A549 treated with dexamethasone at 1 μM for 4 hours (cell line): ENCODE results near the gene LRP3. TPM values are rescaled to one million over a fixed set of nuclear protein-coding genes. Genes with fewer than 3 reads are reported as not detected.

Experiments
- total RNA-seq: library from RNA; stranded (reverse); fragments of 200-300 nt; extraction: Qiagen RNA extraction; gene quantifications from 5 replicates; pipeline ENCODE4 v1.2.3, GENCODE V29; 2022

The LRP3 gene
- total RNA-seq = 27.3 to 56.1 TPM (median 54.8 TPM) in 5 replicates

GRCh38 chr19:33193865-33194362, at the start of gene LRP3:
Gene LRP3, plus strand, starts transcription at chr19:33194330. Its CDS starts 456 bp downstream, at chr19:33194786.

GRCh38 chr19:33225458-33225926, 31.4 kb downstream of the LRP3 start, which contains the start of gene SLC7A10:
Gene SLC7A10, minus strand, starts transcription at chr19:33225850. Its CDS starts 147 bp downstream, at chr19:33225703.

Other genes starting within 250 kb of the LRP3 start
- 42.4 to 51.9 TPM (median 48.6 TPM) in 5 replicates for gene CEP89, start 222.4 kb upstream of the LRP3 start, total RNA-seq
- 12.6 to 15.2 TPM (median 14.6 TPM) in 5 replicates for gene FAAP24, start 222.1 kb upstream of the LRP3 start, total RNA-seq
- 39.3 to 49.0 TPM (median 46.9 TPM) in 5 replicates for gene RHPN2, start 129.4 kb upstream of the LRP3 start, total RNA-seq
- 11.0 to 14.7 TPM (median 12.9 TPM) in 5 replicates for gene GPATCH1, start 113.1 kb upstream of the LRP3 start, total RNA-seq
- gene WDR88, start 62.2 kb upstream of the LRP3 start, total RNA-seq = 0.07 to 0.19 TPM (median 0.15 TPM) in 4 of 5 replicates, not detected in the other
- gene SLC7A10, start 31.5 kb downstream of the LRP3 start, total RNA-seq = 0.05 to 0.06 TPM (median 0.05 TPM) in 3 of 5 replicates, not detected in the others
- 5.1 to 8.6 TPM (median 7.1 TPM) in 5 replicates for gene CEBPA, start 108.2 kb downstream of the LRP3 start, total RNA-seq
- gene CEBPG, start 179.4 kb downstream of the LRP3 start, total RNA-seq = 39.8 to 44.4 TPM (median 39.8 TPM) in 5 replicates